ENCODE results near the gene EFHD2.
"Not testable (repeated sequence)": the region's sequence is repeated elsewhere in the genome, so short reads cannot be mapped to it uniquely, and the experiment has no call there.

DNA sequence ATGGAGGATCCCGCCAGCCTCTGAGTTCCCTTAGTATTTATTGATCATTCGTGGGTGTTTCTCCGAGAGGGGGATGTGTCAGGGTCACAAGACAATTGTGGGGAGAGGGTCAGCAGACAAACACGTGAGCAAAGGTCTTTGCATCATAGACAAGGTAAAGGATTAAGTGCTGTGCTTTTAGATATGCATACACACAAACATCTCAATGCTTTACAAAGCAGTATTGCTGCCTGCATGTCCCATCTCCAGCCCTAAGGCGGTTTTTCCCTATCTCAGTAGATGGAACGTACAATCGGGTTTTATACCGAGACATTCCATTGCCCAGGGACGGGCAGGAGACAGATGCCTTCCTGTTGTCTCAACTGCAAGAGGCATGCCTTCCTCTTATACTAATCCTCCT is 30.5 kb upstream of the EFHD2 start:
- TF ChIP-seq, protein P1, sequence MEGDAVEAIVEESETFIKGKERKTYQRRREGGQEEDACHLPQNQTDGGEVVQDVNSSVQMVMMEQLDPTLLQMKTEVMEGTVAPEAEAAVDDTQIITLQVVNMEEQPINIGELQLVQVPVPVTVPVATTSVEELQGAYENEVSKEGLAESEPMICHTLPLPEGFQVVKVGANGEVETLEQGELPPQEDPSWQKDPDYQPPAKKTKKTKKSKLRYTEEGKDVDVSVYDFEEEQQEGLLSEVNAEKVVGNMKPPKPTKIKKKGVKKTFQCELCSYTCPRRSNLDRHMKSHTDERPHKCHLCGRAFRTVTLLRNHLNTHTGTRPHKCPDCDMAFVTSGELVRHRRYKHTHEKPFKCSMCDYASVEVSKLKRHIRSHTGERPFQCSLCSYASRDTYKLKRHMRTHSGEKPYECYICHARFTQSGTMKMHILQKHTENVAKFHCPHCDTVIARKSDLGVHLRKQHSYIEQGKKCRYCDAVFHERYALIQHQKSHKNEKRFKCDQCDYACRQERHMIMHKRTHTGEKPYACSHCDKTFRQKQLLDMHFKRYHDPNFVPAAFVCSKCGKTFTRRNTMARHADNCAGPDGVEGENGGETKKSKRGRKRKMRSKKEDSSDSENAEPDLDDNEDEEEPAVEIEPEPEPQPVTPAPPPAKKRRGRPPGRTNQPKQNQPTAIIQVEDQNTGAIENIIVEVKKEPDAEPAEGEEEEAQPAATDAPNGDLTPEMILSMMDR (conservative IDR thresholded peaks at IDR 0.05 in 1 of 2, IDR thresholded peaks at IDR 0.05 in 1 of 2; ENCODE audit: low read depth in 1 of 2, low read length in 2 of 2): not testable (repeated sequence)
- TF ChIP-seq EZH2 (IDR thresholded peaks at IDR 0.05; ENCODE audit: low read length, missing control alignments): not testable (repeated sequence)

All from fibroblast of lung (primary cell).